Measurements from ENCODE around the gene TCTN1. TPM values are rescaled to one million over a fixed set of nuclear protein-coding genes. Genes with fewer than 3 reads are reported as not detected.

Gene TCTN1
- total and polyA plus RNA-seq, 2 donors (not counting 1 experiment from before 2014, with no cell fraction given) = 49.1 to 69.8 TPM

DNA sequence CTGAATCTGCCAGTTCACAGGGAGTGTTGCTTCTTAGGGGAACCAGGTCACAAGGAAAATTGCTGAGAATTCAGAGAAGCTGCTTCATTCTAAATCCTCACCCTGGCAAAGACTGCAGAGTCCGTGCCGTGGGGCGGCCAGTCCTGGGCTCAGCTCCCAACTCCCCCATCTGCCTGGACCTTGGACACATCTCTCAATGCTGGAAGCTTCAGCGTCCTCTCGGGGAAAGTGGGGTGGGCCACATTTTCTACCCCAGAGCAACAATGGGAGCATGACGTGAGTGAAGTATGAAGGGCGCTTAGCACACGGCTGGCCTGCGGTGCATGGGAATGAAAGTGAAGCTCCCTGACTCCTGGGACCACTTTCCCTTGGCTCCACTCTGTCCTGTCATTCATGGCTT lies 43.8 kb downstream of the TCTN1 start:
- POLR2A ChIA-PET = no interaction called here
- Histone ChIP-seq H2AFZ (ENCODE audit: insufficient read depth, low read depth, low read length, poor library complexity, severe bottlenecking) (no peak overlapping the region), H3K27me3 (replicated peaks in 1 of 4; ENCODE audit: control extremely low read depth in 1 of 4, control insufficient read depth in 3 of 4, insufficient read depth in 4 of 4, low read length in 3 of 4) (no peaks in the 10 kb centered on the region), H3K4me3 (ENCODE audit: control extremely low read depth in 1 of 5, extremely low read depth in 1 of 5, insufficient read depth in 1 of 5, low read depth in 2 of 5, low read length in 4 of 5) (no peak overlapping the region), H3K27ac (ENCODE audit: low read length in 2 of 2) (peak overlapping the region in 1 of 2 donors; percentile 99), H3K79me2 (ENCODE audit: control insufficient read depth, insufficient read depth, low read length) (peaks cover 64% of the 10 kb centered on the region), H3K4me1 (ENCODE audit: control insufficient read depth in 2 of 2, insufficient read depth in 2 of 2, low read length in 2 of 2) (peaks cover 68 to 86% of the 10 kb centered on the region in 2 donors), H4K20me1 (ENCODE audit: control insufficient read depth, insufficient read depth, low read length, poor library complexity, severe bottlenecking) (peaks cover 2% of the 10 kb centered on the region), H3K36me3 (replicated peaks in 1 of 2; ENCODE audit: control extremely low read depth in 1 of 2, control insufficient read depth in 1 of 2, extremely low read depth in 1 of 2, insufficient read depth in 2 of 2, low read length in 1 of 2) (peaks cover 0 to 89% of the 10 kb centered on the region in 2 experiments), H3K4me2 (replicated peaks; ENCODE audit: low read depth, low read length, poor library complexity, severe bottlenecking) (no peak overlapping the region), H3K9ac (ENCODE audit: low read length) (no peak overlapping the region), H3K9me3 (ENCODE audit: control extremely low read depth in 1 of 3, control insufficient read depth in 2 of 3, insufficient read depth in 1 of 3, low read length in 2 of 3) (no peaks in the 10 kb centered on the region)
- no peak for TF ChIP-seq EZH2 (IDR thresholded peaks at IDR 0.05; ENCODE audit: borderline replicate concordance, insufficient read depth, low read depth, low read length, poor library complexity, severe bottlenecking)
- TF ChIP-seq, protein P1, sequence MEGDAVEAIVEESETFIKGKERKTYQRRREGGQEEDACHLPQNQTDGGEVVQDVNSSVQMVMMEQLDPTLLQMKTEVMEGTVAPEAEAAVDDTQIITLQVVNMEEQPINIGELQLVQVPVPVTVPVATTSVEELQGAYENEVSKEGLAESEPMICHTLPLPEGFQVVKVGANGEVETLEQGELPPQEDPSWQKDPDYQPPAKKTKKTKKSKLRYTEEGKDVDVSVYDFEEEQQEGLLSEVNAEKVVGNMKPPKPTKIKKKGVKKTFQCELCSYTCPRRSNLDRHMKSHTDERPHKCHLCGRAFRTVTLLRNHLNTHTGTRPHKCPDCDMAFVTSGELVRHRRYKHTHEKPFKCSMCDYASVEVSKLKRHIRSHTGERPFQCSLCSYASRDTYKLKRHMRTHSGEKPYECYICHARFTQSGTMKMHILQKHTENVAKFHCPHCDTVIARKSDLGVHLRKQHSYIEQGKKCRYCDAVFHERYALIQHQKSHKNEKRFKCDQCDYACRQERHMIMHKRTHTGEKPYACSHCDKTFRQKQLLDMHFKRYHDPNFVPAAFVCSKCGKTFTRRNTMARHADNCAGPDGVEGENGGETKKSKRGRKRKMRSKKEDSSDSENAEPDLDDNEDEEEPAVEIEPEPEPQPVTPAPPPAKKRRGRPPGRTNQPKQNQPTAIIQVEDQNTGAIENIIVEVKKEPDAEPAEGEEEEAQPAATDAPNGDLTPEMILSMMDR (IDR thresholded peaks at IDR 0.05) = no peak
- intact Hi-C loops (cut with micrococcal nuclease) = no loop called here
- H3K27ac Mint-ChIP-seq = peak overlapping the region; percentile 98
- CTCF ChIA-PET = interaction anchor here (0.9 to 3.1 kb wide), 6 partner anchors 11 to 56 kb away, joined by 3 to 13 read pairs (median 4); no protein-coding TSS in a partner anchor
- peaks cover 85% of the 10 kb centered on the region for H3K4me1 Mint-ChIP-seq
- DNase-seq = no peak
- no peak for ATAC-seq (ENCODE audit: low read depth)
- H3K4me3 Mint-ChIP-seq = peak overlapping the region; percentile 49
- WGBS (ENCODE audit: insufficient coverage) = 96% methylated on average over 7 of the region's 9 CpGs
- no peaks in the 10 kb centered on the region for H3K27me3 Mint-ChIP-seq
- H3K9me3 Mint-ChIP-seq (ENCODE audit: insufficient read depth) = no peaks in the 10 kb centered on the region

DNA sequence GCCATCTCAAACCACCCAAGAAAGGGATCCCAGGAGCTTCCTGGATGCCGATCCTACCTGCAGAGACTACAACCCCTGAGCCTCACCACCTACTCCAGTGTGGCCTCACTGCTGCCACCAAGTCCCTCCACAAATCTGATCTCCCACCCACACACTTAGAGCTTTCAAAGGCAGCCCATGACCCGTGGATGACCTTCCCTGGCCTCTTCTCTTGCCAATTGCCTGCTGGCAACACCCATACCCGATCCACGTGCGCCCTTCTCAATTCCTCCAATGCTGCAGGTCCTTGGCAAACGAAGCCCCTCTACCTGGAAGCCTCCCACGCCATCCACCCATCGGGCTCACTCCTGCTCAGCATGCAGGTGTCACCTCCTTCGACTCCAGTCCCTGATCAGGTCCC lies 44.3 kb downstream of the TCTN1 start:
- Mint-ChIP-seq H3K4me3 (peak overlapping the region; percentile 49), H3K27me3 (no peaks in the 10 kb centered on the region), H3K4me1 (peaks cover 84% of the 10 kb centered on the region), H3K27ac (peak overlapping the region; percentile 98), H3K9me3 (ENCODE audit: insufficient read depth) (no peaks in the 10 kb centered on the region)
- Histone ChIP-seq H3K9me3 (ENCODE audit: control extremely low read depth in 1 of 3, control insufficient read depth in 2 of 3, insufficient read depth in 1 of 3, low read length in 2 of 3) (no peaks in the 10 kb centered on the region), H3K4me1 (ENCODE audit: control insufficient read depth in 2 of 2, insufficient read depth in 2 of 2, low read length in 2 of 2) (peaks cover 68 to 86% of the 10 kb centered on the region in 2 donors), H3K36me3 (replicated peaks in 1 of 2; ENCODE audit: control extremely low read depth in 1 of 2, control insufficient read depth in 1 of 2, extremely low read depth in 1 of 2, insufficient read depth in 2 of 2, low read length in 1 of 2) (peaks cover 0 to 89% of the 10 kb centered on the region in 2 experiments), H3K9ac (ENCODE audit: low read length) (no peak overlapping the region), H2AFZ (ENCODE audit: insufficient read depth, low read depth, low read length, poor library complexity, severe bottlenecking) (no peak overlapping the region), H3K4me2 (replicated peaks; ENCODE audit: low read depth, low read length, poor library complexity, severe bottlenecking) (no peak overlapping the region), H4K20me1 (ENCODE audit: control insufficient read depth, insufficient read depth, low read length, poor library complexity, severe bottlenecking) (no peaks in the 10 kb centered on the region), H3K27ac (ENCODE audit: low read length in 2 of 2) (peak overlapping the region in 1 of 2 donors; percentile 99), H3K79me2 (ENCODE audit: control insufficient read depth, insufficient read depth, low read length) (peaks cover 69% of the 10 kb centered on the region), H3K27me3 (replicated peaks in 1 of 4; ENCODE audit: control extremely low read depth in 1 of 4, control insufficient read depth in 3 of 4, insufficient read depth in 4 of 4, low read length in 3 of 4) (no peaks in the 10 kb centered on the region), H3K4me3 (ENCODE audit: control extremely low read depth in 1 of 5, extremely low read depth in 1 of 5, insufficient read depth in 1 of 5, low read depth in 2 of 5, low read length in 4 of 5) (no peak overlapping the region)
- ChIA-PET POLR2A (interaction anchor here (1.5 kb wide), 1 partner anchor 9 kb away, joined by 3 read pairs; no protein-coding TSS in a partner anchor), CTCF (interaction anchor here (0.9 to 1.5 kb wide), 5 partner anchors 9 to 48 kb away, joined by 3 to 5 read pairs (median 3); no protein-coding TSS in a partner anchor)
- TF ChIP-seq EZH2 (IDR thresholded peaks at IDR 0.05; ENCODE audit: borderline replicate concordance, insufficient read depth, low read depth, low read length, poor library complexity, severe bottlenecking) = no peak
- TF ChIP-seq, protein P1 (IDR thresholded peaks at IDR 0.05) = no peak
- 93% methylated on average over 8 of the region's 9 CpGs for WGBS (ENCODE audit: insufficient coverage)
- intact Hi-C loops (cut with micrococcal nuclease) = no loop called here
- ATAC-seq (ENCODE audit: low read depth) (no peak), DNase-seq (no peak)
